Fibroblast of lung (primary cell): Measurements from ENCODE around the gene ABCC8. TPM values are rescaled to one million over a fixed set of nuclear protein-coding genes. Genes with fewer than 3 reads are reported as not detected.

ENCODE experiments used
- DNase-seq, 2 donors: peaks; one replicate each; pipeline versions ENCODE4 v3.0.0 to v3.0.0-alpha.2; 2010; ENCODE audit warnings: low read depth in 2 of 2
- H2AFZ ChIP-seq: 2 replicates; pipeline ENCODE4 v1.5.1; 2012; ENCODE audit warnings: low read length, control low read depth, inconsistent platforms
- H3K27ac ChIP-seq: 2 replicates; pipeline ENCODE4 v1.5.1; 2011; ENCODE audit warnings: low read length, control low read depth; ENCODE audit not compliant: insufficient read depth
- H3K27me3 ChIP-seq: 2 replicates; pipeline ENCODE4 v1.5.1; 2011; ENCODE audit warnings: mild to moderate bottlenecking, low read length; ENCODE audit not compliant: control insufficient read depth, insufficient read depth
- H3K36me3 ChIP-seq: 2 replicates; pipeline ENCODE4 v1.5.1; 2011; ENCODE audit warnings: low read length; ENCODE audit not compliant: control insufficient read depth, insufficient read depth
- H3K4me1 ChIP-seq: 2 replicates; pipeline ENCODE4 v1.5.1; 2011; ENCODE audit warnings: low read length; ENCODE audit not compliant: control insufficient read depth, insufficient read depth; ENCODE audit errors: extremely low read depth
- H3K4me2 ChIP-seq: 2 replicates; pipeline ENCODE4 v1.5.1; 2011; ENCODE audit warnings: low read length, control low read depth; ENCODE audit not compliant: insufficient read depth; ENCODE audit errors: extremely low read depth
- H3K4me3 ChIP-seq, 4 experiments: fragments of 200-600 bp in 1 of 4; sonication (generic) in 1 of 4; replicated peaks in 1 of 4; 2 replicates each; pipeline ENCODE4 v1.5.1; 2011 to 2016; ENCODE audit warnings: low read length in 4 of 4, low read depth in 3 of 4, mild to moderate bottlenecking in 3 of 4, control low read depth in 2 of 4, inconsistent platforms in 1 of 4, mixed read lengths in 1 of 4; ENCODE audit not compliant: insufficient read depth in 1 of 4; ENCODE audit errors: control extremely low read depth in 1 of 4
- H3K79me2 ChIP-seq: 2 replicates; pipeline ENCODE4 v1.5.1; 2012; ENCODE audit warnings: mild to moderate bottlenecking, low read length, inconsistent platforms; ENCODE audit not compliant: control insufficient read depth, insufficient read depth
- H3K9ac ChIP-seq: 2 replicates; pipeline ENCODE4 v1.5.1; 2011; ENCODE audit warnings: mild to moderate bottlenecking, low read length, control low read depth; ENCODE audit not compliant: insufficient read depth
- H3K9me3 ChIP-seq: 2 replicates; pipeline ENCODE4 v1.5.1; 2012; ENCODE audit warnings: low read depth, low read length; ENCODE audit not compliant: control insufficient read depth, insufficient read depth
- H4K20me1 ChIP-seq: 2 replicates; pipeline ENCODE4 v1.5.1; 2011; ENCODE audit warnings: low read length; ENCODE audit not compliant: control insufficient read depth, insufficient read depth; ENCODE audit errors: extremely low read depth
- EZH2 ChIP-seq: IDR thresholded peaks from 2 replicates; pipeline ENCODE4 v1.5.1; 2012; ENCODE audit warnings: low read length, control low read depth, mild to moderate bottlenecking; ENCODE audit errors: missing control alignments
- polyA plus RNA-seq, 2 donors: library from polyadenylated mRNA; depleted of rRNA in 1 of 2; stranded (reverse) in 1 of 2; unstranded in 1 of 2; fragments of >200 nt; gene quantifications; 2 replicates each; pipeline ENCODE4 v1.2.1, GENCODE V29; 2011 to 2012; ENCODE audit warnings: missing spikeins in 1 of 2
- total RNA-seq: library from RNA; depleted of rRNA; stranded (reverse); fragments of >200 nt; gene quantifications from 2 replicates; pipeline ENCODE4 v1.2.1, GENCODE V29; 2014
- TF ChIP-seq, protein P1 (sequence below), 2 donors: IDR thresholded peaks in 1 of 2; conservative IDR thresholded peaks in 1 of 2; 1 replicate in 1 of 2; 2 replicates in 1 of 2; pipeline ENCODE4 v1.5.1; 2011 to 2012; ENCODE audit warnings: low read length in 2 of 2, control low read depth in 1 of 2, inconsistent platforms in 1 of 2, low read depth in 1 of 2, mild to moderate bottlenecking in 1 of 2

Gene ABCC8
- total and polyA plus RNA-seq, 2 donors (not counting 1 experiment from before 2014, with no cell fraction given) = not detected

DNA sequence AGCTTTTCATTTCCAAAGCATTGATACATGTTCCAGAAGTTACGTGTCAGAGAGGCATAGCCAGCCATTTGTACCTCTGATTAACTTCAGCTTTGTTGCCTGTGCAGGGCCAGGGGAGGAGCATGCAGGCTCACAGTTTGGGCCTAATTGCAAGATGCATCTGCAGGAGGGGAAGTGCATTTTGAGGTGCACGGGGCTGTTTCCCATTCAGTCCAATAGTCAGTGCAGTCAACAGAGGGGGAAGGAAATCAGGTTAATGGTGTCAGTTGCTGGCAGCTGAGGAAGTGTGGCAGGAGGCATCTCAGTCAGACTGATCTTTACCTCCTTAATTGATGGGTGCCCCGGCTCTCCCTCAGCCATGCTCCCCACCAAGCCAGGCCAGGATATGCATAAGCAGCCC is 39.3 kb downstream of the ABCC8 start:
- TF ChIP-seq EZH2 = no peak
- TF ChIP-seq, protein P1, sequence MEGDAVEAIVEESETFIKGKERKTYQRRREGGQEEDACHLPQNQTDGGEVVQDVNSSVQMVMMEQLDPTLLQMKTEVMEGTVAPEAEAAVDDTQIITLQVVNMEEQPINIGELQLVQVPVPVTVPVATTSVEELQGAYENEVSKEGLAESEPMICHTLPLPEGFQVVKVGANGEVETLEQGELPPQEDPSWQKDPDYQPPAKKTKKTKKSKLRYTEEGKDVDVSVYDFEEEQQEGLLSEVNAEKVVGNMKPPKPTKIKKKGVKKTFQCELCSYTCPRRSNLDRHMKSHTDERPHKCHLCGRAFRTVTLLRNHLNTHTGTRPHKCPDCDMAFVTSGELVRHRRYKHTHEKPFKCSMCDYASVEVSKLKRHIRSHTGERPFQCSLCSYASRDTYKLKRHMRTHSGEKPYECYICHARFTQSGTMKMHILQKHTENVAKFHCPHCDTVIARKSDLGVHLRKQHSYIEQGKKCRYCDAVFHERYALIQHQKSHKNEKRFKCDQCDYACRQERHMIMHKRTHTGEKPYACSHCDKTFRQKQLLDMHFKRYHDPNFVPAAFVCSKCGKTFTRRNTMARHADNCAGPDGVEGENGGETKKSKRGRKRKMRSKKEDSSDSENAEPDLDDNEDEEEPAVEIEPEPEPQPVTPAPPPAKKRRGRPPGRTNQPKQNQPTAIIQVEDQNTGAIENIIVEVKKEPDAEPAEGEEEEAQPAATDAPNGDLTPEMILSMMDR (conservative IDR thresholded peaks at IDR 0.05 in 1 of 2, IDR thresholded peaks at IDR 0.05 in 1 of 2; ENCODE audit: low read depth in 1 of 2, low read length in 2 of 2) = no peak
- no peaks in the 10 kb centered on the region for H3K9me3 ChIP-seq
- H3K4me1 ChIP-seq = no peaks in the 10 kb centered on the region
- H3K4me3 ChIP-seq = no peak overlapping the region
- no peak overlapping the region for H3K4me2 ChIP-seq
- no peaks in the 10 kb centered on the region for H3K36me3 ChIP-seq
- no peaks in the 10 kb centered on the region for H3K79me2 ChIP-seq
- no peaks in the 10 kb centered on the region for H4K20me1 ChIP-seq
- H3K27me3 ChIP-seq = no peaks in the 10 kb centered on the region
- H3K9ac ChIP-seq = no peak overlapping the region
- no peak overlapping the region for H2AFZ ChIP-seq
- H3K27ac ChIP-seq = no peak overlapping the region
- no peak for DNase-seq

DNA sequence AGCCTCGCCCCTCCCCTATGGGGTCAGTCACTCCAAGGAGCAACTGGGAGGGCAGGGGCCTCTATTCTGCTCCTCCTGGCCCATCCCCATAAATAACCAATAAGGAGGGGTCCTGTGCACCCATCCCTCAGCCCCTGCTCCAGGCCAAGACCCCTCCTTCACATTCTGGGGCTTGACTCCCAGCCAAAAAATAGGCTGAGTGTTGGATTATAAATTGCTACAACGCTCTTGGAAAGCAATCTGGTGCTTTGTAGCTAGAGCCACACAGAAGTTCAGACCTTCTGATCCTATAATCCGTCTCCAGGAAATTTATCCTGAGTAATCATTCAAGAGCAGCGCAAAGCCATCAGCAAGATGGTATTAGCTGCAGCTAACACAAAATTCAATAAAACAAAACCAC is 42.5 kb downstream of the ABCC8 start:
- H3K27me3 ChIP-seq = no peaks in the 10 kb centered on the region
- no peaks in the 10 kb centered on the region for H4K20me1 ChIP-seq
- H3K27ac ChIP-seq = no peak overlapping the region
- H3K4me1 ChIP-seq = no peaks in the 10 kb centered on the region
- no peak overlapping the region for H2AFZ ChIP-seq
- no peak for TF ChIP-seq EZH2
- TF ChIP-seq, protein P1 (conservative IDR thresholded peaks at IDR 0.05 in 1 of 2, IDR thresholded peaks at IDR 0.05 in 1 of 2; ENCODE audit: low read depth in 1 of 2, low read length in 2 of 2) = no peak
- no peak overlapping the region for H3K4me2 ChIP-seq
- H3K79me2 ChIP-seq = no peaks in the 10 kb centered on the region
- no peak overlapping the region for H3K9ac ChIP-seq
- no peaks in the 10 kb centered on the region for H3K36me3 ChIP-seq
- H3K4me3 ChIP-seq = no peak overlapping the region
- no peak for DNase-seq
- no peaks in the 10 kb centered on the region for H3K9me3 ChIP-seq

DNA sequence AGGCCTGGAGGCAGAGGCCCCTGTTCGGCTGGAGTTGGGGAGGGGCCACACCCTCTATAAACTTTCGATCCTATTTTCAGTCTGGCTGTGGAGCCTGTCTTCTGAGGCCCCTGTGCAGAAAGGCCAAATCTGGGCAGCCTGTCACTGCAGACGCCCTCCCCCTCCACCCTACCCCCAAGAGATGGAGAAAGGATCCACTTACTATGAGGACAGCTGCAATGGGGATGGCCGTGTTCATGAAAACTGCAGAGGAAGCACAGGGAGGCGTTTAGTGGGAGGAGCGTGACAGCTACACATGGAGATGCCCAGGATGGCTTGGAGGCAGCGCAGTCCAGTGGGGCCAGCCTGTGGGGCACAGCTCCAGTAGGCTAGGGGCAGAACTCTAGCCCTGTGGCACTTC is 44.6 kb downstream of the ABCC8 start:
- H3K4me2 ChIP-seq = no peak overlapping the region
- no peak overlapping the region for H3K9ac ChIP-seq
- H3K36me3 ChIP-seq = no peaks in the 10 kb centered on the region
- no peaks in the 10 kb centered on the region for H3K9me3 ChIP-seq
- H3K27me3 ChIP-seq = no peaks in the 10 kb centered on the region
- no peak for DNase-seq
- no peaks in the 10 kb centered on the region for H4K20me1 ChIP-seq
- H3K79me2 ChIP-seq = no peaks in the 10 kb centered on the region
- no peak overlapping the region for H3K4me3 ChIP-seq
- no peak overlapping the region for H3K27ac ChIP-seq
- H2AFZ ChIP-seq = no peak overlapping the region
- no peaks in the 10 kb centered on the region for H3K4me1 ChIP-seq
- TF ChIP-seq EZH2 = no peak
- TF ChIP-seq, protein P1 (conservative IDR thresholded peaks at IDR 0.05 in 1 of 2, IDR thresholded peaks at IDR 0.05 in 1 of 2; ENCODE audit: low read depth in 1 of 2, low read length in 2 of 2) = no peak
